Measurements from ENCODE around the gene SCD5.
"Not testable (repeated sequence)": the region's sequence is repeated elsewhere in the genome, so short reads cannot be mapped to it uniquely, and the experiment has no call there.

The SCD5 gene

DNA sequence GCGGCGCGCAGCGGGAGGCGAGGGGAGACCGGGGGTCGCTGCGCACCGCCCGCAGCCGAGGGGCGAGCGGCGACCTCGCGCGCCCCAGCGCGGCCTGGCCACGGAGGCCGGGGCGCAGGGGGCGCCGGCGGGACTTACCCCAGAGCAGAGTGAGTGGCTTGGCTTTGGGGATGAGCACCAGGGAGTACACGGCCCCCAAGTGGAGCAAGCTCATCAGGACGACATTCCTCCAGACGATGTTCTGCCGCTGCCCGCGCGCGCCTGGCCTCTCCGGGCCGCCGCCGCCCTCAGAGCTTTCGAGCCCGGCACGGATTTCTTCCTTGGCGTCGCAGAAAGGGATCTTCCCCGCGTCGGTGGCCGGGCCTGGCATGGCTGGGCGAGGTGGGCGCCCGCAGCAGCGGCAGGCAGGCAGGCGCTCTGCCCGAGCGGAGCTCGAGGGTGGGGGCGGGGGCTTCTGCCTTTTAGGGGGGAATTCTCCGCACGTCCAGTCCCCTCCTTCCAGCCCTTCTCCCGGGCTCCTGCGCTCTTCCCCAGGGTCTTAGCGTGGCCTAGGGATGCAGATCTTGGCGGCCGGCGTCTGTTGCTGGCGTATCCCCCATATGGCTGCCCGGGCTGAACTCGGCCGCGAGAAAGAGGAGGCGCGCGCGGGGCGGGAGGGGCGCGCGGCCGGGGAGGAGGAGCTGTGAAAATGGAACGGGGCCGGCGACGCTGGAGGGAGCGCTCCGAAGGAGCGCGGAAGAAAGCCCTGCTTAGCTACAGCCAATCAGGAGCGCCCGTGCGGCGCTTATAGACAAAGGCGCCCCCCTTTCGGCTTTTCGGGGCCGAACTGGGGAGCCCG, at the start of gene SCD5:
SCD5 (minus strand) TSS at position 629 of the 838 bp plus-strand sequence; CDS start at position 370, 259 bp downstream.
- peak; percentile 80 for DNase-seq

- no peak for DNase-seq
Measured at GRCh38 chr4:82842593-82842992, 44.0 kb upstream of the SCD5 start.

GRCh38 chr4:82839624-82840023, 41.0 kb upstream of the SCD5 start:
- DNase-seq, result no peak

- no peak for DNase-seq
Measured at GRCh38 chr4:82833696-82834313, 35.2 kb upstream of the SCD5 start.

- DNase-seq, result not testable (repeated sequence)
Measured at GRCh38 chr4:82833060-82833459, 34.5 kb upstream of the SCD5 start.

DNA sequence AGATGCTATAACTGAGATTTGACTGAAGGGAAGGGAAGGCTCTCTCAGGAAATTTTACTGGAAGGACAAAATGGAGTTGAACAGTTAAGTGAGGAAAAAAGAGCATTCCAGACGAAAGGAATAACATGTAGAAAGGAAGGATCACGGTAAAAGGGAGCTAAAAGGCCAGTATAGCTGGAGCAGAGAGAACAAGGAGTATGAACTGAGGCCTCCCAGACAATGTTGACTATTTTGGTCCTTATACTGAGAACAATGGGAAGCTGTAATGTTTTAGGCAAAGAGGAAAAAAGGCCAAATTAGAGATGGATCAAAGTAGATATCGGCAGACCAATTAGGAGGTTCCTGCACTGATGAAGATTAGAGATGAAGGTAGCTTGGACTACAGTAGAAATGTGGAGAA, 26.8 kb upstream of the SCD5 start:
- DNase-seq, result no peak

DNA sequence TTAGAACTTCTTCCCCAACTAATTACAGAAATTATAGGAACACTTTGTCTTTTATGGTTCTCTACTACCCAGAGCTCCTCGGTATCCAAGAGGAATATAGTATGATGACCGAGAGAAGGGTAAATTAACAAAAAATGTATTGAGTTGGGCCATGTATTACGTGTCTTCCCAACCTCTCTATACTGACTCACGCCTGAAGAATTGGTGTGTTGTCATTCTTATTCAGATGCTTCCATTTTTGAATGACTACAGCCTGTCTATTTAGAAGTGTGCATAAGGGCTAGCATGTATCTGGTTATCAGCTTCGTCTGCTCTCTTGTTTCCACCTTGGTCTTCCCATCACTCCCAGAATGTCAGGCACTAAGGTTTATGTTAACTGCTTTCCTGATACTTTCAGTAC, 24.5 kb upstream of the SCD5 start:
- no peak for DNase-seq

DNA sequence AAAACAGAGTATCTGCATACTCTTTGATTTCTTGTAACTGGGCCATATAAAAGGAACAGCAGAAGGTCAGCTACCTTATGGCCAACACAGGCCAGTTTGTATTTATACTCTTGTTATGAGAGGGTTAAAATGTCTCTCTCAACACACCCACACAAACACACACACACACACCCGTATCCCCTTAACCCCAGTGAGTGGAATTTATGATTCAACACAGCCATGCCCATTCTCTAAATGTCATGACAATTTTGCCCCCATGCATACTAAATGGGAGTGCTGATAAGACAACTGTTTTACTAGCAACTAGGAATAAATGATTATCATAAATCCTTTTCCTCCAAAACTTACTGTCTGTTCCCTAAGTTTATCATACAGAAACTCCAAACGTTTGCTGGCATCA, 22.1 kb upstream of the SCD5 start:
- no peak for DNase-seq

- no peak for DNase-seq
Measured at GRCh38 chr4:82818664-82819662, 20.4 kb upstream of the SCD5 start.

GRCh38 chr4:82816874-82817273, 18.3 kb upstream of the SCD5 start:
- not testable (repeated sequence) for DNase-seq

GRCh38 chr4:82814034-82814433, 15.4 kb upstream of the SCD5 start:
- no peak for DNase-seq

GRCh38 chr4:82811838-82812341, 13.3 kb upstream of the SCD5 start:
- DNase-seq, result no peak

DNA sequence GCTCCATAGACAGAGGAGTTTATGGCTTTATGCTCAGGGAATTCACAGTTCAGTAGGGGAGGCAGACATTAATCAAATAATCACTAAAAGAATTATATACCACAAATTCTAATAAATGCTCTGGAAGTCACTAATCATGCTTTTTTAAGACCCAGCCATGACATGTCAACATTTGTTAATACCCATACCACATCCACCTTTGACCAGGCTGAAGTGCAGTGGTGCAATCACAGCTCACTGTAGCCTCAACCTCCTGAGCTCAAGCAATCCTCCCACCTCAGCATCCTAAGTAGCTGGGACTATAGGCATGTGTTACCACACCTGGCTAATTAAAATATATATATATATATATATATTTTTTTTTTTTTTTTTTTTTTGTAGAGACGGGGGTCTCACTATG, 12.8 kb upstream of the SCD5 start:
- DNase-seq, result no peak

GRCh38 chr4:82810176-82810575, 11.6 kb upstream of the SCD5 start:
- DNase-seq, result no peak

DNA sequence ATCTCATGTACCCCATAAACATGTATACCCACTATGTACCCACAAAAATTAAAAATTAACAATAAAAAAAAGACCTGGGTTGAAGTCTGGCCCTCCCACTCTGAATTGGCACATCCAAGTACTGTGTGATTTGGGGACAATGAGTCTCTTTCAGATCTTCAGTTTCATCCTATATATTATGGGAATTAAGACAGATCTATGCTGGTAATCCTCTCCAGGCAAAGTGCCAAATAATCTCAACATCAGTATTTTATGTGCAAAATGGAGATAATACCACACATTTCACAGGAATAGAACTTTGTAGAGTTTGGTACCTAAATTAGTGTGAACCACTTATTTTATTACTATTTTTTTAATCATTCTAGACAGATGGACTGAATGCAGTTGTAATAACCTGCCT, 11.0 kb upstream of the SCD5 start:
- no peak for DNase-seq

DNA sequence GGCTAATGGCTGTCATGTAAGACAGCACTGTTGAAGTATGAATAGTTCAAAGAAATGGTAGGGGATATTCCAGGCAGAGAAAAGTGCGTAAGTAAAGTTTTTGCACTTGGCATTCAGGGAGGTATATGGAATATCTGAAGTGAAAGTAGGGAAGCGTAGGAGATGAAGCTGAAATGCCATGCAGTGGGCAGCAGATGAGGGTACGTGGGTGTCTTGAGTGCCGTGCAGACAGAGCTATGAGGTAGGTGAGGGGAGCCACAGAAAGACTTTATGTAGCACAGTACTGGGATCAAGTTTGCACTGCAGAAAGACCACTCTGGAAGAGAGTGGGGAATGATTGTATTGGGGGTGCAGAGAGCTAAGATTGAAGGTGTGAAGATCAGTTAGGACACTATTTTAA, 5.2 kb upstream of the SCD5 start:
- DNase-seq, result no peak

- no peak for DNase-seq
Measured at GRCh38 chr4:82802911-82803310, 4.3 kb upstream of the SCD5 start.

DNA sequence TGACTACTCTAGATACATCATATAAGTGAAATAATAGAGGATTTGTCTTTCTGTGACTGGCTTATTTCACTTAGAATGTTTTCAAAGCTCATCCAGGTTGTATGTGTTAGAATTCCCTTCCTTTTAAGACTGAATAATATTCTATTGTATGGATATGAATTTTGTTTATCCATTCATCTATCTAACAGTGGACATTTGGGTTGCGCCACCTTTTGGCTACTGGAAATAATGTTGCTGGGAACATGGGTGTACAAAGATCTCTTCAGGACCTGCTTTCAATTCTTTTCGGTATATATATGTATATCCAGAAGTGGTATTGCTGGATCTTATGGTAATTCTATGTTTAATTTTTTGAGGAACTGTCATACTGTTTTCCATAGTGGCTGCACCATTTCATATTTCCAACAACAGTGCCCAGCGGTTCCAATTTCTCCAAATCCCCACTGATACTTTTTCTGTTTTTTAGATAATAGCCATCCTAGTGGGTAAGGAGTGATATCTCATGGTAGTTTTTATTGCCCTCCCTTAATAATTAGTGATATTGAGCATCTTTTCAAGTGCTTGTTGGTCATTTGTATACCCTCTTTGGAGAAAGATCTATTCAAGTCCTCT, 3.4 kb upstream of the SCD5 start:
- no peak for DNase-seq

DNA sequence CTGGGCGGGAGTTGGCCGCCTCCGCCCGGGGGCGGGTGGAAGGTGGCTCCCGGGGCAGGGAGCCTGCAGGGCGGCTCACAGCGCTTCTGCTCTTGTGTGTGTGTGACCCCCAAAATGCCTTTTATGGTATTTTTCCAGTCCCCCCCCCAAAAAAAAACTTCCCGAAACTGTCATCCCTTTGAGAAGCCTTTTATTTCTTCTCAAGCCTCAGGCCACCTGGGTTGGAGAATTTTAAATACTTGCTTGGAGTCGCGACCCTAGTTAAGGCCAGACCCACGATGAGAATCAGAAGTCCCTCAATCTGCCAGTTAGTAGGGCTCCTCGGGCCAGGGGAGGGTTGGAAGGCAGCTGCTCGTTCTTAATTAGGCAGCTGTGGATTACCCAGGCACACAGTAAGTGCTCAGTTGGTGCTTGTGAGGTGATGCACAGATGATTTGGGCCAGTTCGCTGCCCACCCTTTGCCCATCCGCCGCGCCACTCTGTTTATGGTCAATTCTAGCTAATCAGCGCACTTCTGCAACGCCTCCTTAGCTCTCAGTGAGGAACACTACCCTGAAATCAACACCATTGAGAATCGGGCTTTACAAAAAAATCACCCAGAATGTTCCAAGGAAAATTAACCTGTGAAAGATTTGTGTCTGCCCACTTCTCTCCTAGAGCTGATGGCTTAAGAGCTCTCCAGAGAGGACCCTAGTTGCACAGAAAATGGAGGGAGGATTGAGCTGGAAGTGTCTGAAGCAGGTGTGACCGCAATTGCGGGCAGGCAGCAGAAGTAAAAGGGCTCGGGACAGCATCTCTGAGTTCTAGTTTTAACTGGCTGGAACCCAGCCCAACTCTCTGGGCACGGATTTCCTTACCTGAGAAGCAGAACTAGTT, 648 bp upstream of the SCD5 start:
- peak; percentile 37 for DNase-seq

GRCh38 chr4:82797405-82798111, 1.0 kb downstream of the SCD5 start:
- DNase-seq, result peak; percentile 32

DNA sequence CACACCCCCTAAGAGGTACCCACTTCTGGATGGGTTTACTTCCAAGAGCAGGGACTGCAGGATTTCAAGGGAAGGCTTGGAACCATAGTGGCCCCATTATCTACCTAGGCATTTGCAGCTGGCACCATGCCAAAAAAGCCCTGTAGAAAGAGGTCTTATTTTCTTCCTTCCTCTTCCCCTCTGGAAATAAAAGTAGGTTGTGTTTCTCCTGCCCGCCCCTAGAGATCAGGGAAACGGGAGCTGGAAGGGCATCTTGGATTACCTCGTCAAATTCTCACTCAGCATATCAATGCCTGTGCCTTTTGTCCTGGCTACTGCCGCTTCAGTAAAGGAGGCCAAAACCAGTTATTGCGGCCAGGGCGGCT, 1.6 kb downstream of the SCD5 start:
- peak; percentile 20 for DNase-seq

Measured in NCI-H1105 (cell line).